CD14-positive monocyte (primary cell): ENCODE results near the gene ZC3H13. TPM values are rescaled to one million over a fixed set of nuclear protein-coding genes. Genes with fewer than 3 reads are reported as not detected.

Experiments used
- DNase-seq, 3 donors: peaks; one replicate each; pipeline ENCODE4 v3.0.0-alpha.2; 2011 to 2022
- H2AFZ ChIP-seq: 2 replicates; pipeline ENCODE4 v1.6.0; 2012; ENCODE audit warnings: mild to moderate bottlenecking, low read depth, low read length, inconsistent platforms; ENCODE audit not compliant: insufficient read depth, poor library complexity, severe bottlenecking
- H3K27ac ChIP-seq, 2 donors: 1 replicate in 1 of 2; 2 replicates in 1 of 2; pipeline ENCODE4 v1.5.1; 2012 to 2013; ENCODE audit warnings: low read length in 2 of 2, control low read depth in 1 of 2, inconsistent platforms in 1 of 2, low read depth in 1 of 2, mild to moderate bottlenecking in 1 of 2
- H3K27me3 ChIP-seq, 2 donors: one replicate each; pipeline versions ENCODE4 v1.6.0 to v1.6.1; 2011 to 2013; ENCODE audit warnings: low read length in 2 of 2; ENCODE audit not compliant: control insufficient read depth in 2 of 2, insufficient read depth in 2 of 2
- H3K36me3 ChIP-seq, 2 donors: replicated peaks in 1 of 2; 1 replicate in 1 of 2; 2 replicates in 1 of 2; pipeline versions ENCODE4 v1.5.1 to v1.6.1; 2012 to 2013; ENCODE audit warnings: low read length in 2 of 2, control low read depth in 1 of 2, inconsistent platforms in 1 of 2, mild to moderate bottlenecking in 1 of 2; ENCODE audit not compliant: insufficient read depth in 2 of 2, control insufficient read depth in 1 of 2
- H3K4me1 ChIP-seq, 2 donors: 1 replicate in 1 of 2; 2 replicates in 1 of 2; pipeline versions ENCODE4 v1.5.1 to v1.6.1; 2012 to 2013; ENCODE audit warnings: low read length in 2 of 2, control low read depth in 1 of 2, inconsistent platforms in 1 of 2, mild to moderate bottlenecking in 1 of 2, moderate library complexity in 1 of 2; ENCODE audit not compliant: insufficient read depth in 2 of 2, control insufficient read depth in 1 of 2
- H3K4me2 ChIP-seq: replicated peaks from 2 replicates; pipeline ENCODE3; 2012; ENCODE audit warnings: low read length, moderate library complexity, mild to moderate bottlenecking; ENCODE audit not compliant: poor library complexity, severe bottlenecking; ENCODE audit errors: extremely low read depth
- H3K4me3 ChIP-seq, 3 experiments: fragments of 200-600 bp in 1 of 3; sonication (generic) in 1 of 3; replicated peaks in 1 of 3; 1 replicate in 2 of 3; 2 replicates in 1 of 3; pipeline ENCODE4 v1.5.1; 2011 to 2013; ENCODE audit warnings: low read length in 3 of 3, mild to moderate bottlenecking in 3 of 3, control low read depth in 2 of 3, low read depth in 2 of 3, inconsistent platforms in 1 of 3, moderate library complexity in 1 of 3
- H3K79me2 ChIP-seq: 2 replicates; pipeline ENCODE4 v1.6.0; 2012; ENCODE audit warnings: mild to moderate bottlenecking, control low read depth, inconsistent platforms, low read length, moderate library complexity; ENCODE audit not compliant: insufficient read depth
- H3K9ac ChIP-seq: 2 replicates; pipeline ENCODE4 v1.6.0; 2017; ENCODE audit warnings: low read length, mild to moderate bottlenecking; ENCODE audit not compliant: insufficient read depth, poor library complexity, severe bottlenecking
- H3K9me3 ChIP-seq, 2 donors: replicated peaks in 1 of 2; 1 replicate in 1 of 2; 2 replicates in 1 of 2; pipeline versions ENCODE4 v1.5.1 to v1.6.1; 2012 to 2013; ENCODE audit warnings: low read length in 2 of 2, control low read depth in 1 of 2; ENCODE audit not compliant: control insufficient read depth in 1 of 2, insufficient read depth in 1 of 2
- H4K20me1 ChIP-seq: 2 replicates; pipeline ENCODE4 v1.6.0; 2012; ENCODE audit warnings: mild to moderate bottlenecking, low read length, control low read depth, moderate library complexity; ENCODE audit not compliant: insufficient read depth
- H3K27ac Mint-ChIP-seq, 7 donors: one replicate each; pipeline ENCODE4 v1.8.0; 2020; ENCODE audit warnings: mild to moderate bottlenecking in 7 of 7, mixed read lengths in 7 of 7, moderate library complexity in 6 of 7, inconsistent platforms in 2 of 7
- H3K27me3 Mint-ChIP-seq, 3 donors: one replicate each; pipeline ENCODE4 v1.8.0; 2021 to 2022; ENCODE audit warnings: low read depth in 3 of 3, mild to moderate bottlenecking in 3 of 3, mixed read lengths in 3 of 3, moderate library complexity in 3 of 3, inconsistent platforms in 1 of 3
- H3K36me3 Mint-ChIP-seq, 2 donors: one replicate each; pipeline ENCODE4 v1.8.0; 2020; ENCODE audit warnings: mixed read lengths in 2 of 2, inconsistent platforms in 1 of 2, mild to moderate bottlenecking in 1 of 2
- H3K4me1 Mint-ChIP-seq: one replicate; pipeline ENCODE4 v1.8.0; 2020; ENCODE audit warnings: mild to moderate bottlenecking, mixed read lengths
- H3K4me3 Mint-ChIP-seq, 2 donors: one replicate each; pipeline ENCODE4 v1.8.0; 2020; ENCODE audit warnings: mild to moderate bottlenecking in 2 of 2, mixed read lengths in 2 of 2, moderate library complexity in 1 of 2
- H3K9me3 Mint-ChIP-seq, 7 donors: one replicate each; pipeline ENCODE4 v1.8.0; 2020 to 2022; ENCODE audit warnings: mixed read lengths in 7 of 7, mild to moderate bottlenecking in 6 of 7, moderate library complexity in 6 of 7, inconsistent platforms in 2 of 7
- CTCF ChIP-seq: fragments of 200-600 bp; IDR thresholded peaks from one replicate; pipeline ENCODE4 v1.8.0; 2022; ENCODE audit warnings: antibody characterized with exemption, mild to moderate bottlenecking
- WGBS: methylation state at CpG from one replicate; pipeline ENCODE4 v1.1.5; 2013; ENCODE audit warnings: missing lambda C conversion rate; ENCODE audit not compliant: insufficient coverage; 5-methylcytosine and 5-hydroxymethylcytosine counted together
- intact Hi-C, 2 donors: fragments of 100-400 bp; cut with micrococcal nuclease; formaldehyde crosslinking; loops; one replicate each; pipeline versions ENCODE4 v1.15.0 to v1.15.1; 2023
- polyA plus RNA-seq, 3 donors: library from polyadenylated mRNA; depleted of rRNA in 1 of 3; unstranded in 2 of 3; stranded (reverse) in 1 of 3; fragments of 300-500 nt in 2 of 3; fragments of >200 nt in 1 of 3; fragmentation: Illumina TruSeq in 2 of 3; gene quantifications; 1 replicate in 2 of 3; 2 replicates in 1 of 3; pipeline ENCODE4 v1.2.3, GENCODE V29; 2012 to 2021

Gene ZC3H13
- polyA plus RNA-seq, 3 donors = 5.3 to 22.2 (median 9.7) TPM

GRCh38 chr13:45917019-45917418 is 135.5 kb downstream of the ZC3H13 start:
- no peaks in the 10 kb centered on the region for H3K27me3 Mint-ChIP-seq
- no peak overlapping the region for H3K4me3 Mint-ChIP-seq
- Histone ChIP-seq H2AFZ (no peak overlapping the region), H3K79me2 (no peaks in the 10 kb centered on the region), H3K9ac (no peak overlapping the region), H3K4me1 (no peaks in the 10 kb centered on the region), H3K36me3 (no peaks in the 10 kb centered on the region), H3K27me3 (no peaks in the 10 kb centered on the region), H3K4me3 (no peak overlapping the region), H4K20me1 (no peaks in the 10 kb centered on the region), H3K4me2 (no peak overlapping the region), H3K27ac (no peak overlapping the region), H3K9me3 (no peaks in the 10 kb centered on the region)
- H3K27ac Mint-ChIP-seq = no peak overlapping the region
- intact Hi-C loops = no loop called here
- H3K4me1 Mint-ChIP-seq = no peaks in the 10 kb centered on the region
- no peaks in the 10 kb centered on the region for H3K36me3 Mint-ChIP-seq
- no peak for TF ChIP-seq CTCF
- DNase-seq = no peak
- peaks cover 0 to 2% (median 0%) of the 10 kb centered on the region in 7 donors for H3K9me3 Mint-ChIP-seq

GRCh38 chr13:45915686-45916439 is 136.7 kb downstream of the ZC3H13 start:
- WGBS = no CpG with 5 or more reads among the region's 7 CpGs
- TF ChIP-seq CTCF = no peak
- no peaks in the 10 kb centered on the region for H3K36me3 ChIP-seq
- H3K9ac ChIP-seq = no peak overlapping the region
- H3K79me2 ChIP-seq = no peaks in the 10 kb centered on the region
- H3K27ac ChIP-seq = no peak overlapping the region
- H4K20me1 ChIP-seq = no peaks in the 10 kb centered on the region
- no peak overlapping the region for H3K27ac Mint-ChIP-seq
- H3K4me1 ChIP-seq = no peaks in the 10 kb centered on the region
- no peaks in the 10 kb centered on the region for H3K9me3 ChIP-seq
- intact Hi-C loops = no loop called here
- DNase-seq = no peak
- H3K4me1 Mint-ChIP-seq = no peaks in the 10 kb centered on the region
- H3K27me3 Mint-ChIP-seq = peaks cover 0 to 3% (median 0%) of the 10 kb centered on the region in 3 donors
- H3K4me3 Mint-ChIP-seq = no peak overlapping the region
- H3K36me3 Mint-ChIP-seq = no peaks in the 10 kb centered on the region
- H3K9me3 Mint-ChIP-seq = peaks cover 0 to 6% (median 3%) of the 10 kb centered on the region in 7 donors
- no peak overlapping the region for H3K4me2 ChIP-seq
- H3K27me3 ChIP-seq = no peaks in the 10 kb centered on the region
- no peak overlapping the region for H3K4me3 ChIP-seq
- no peak overlapping the region for H2AFZ ChIP-seq
